ENCODE measurements around the gene ABCE1. TPM values are rescaled to one million over a fixed set of nuclear protein-coding genes. Genes with fewer than 3 reads are reported as not detected.
A peak's percentile ranks its signal among the peaks of the same experiment; 100 is the strongest.

ABCE1 gene
- polyA plus RNA-seq (2012; ENCODE audit: low read depth, missing spikeins) = 50.2 TPM

DNA sequence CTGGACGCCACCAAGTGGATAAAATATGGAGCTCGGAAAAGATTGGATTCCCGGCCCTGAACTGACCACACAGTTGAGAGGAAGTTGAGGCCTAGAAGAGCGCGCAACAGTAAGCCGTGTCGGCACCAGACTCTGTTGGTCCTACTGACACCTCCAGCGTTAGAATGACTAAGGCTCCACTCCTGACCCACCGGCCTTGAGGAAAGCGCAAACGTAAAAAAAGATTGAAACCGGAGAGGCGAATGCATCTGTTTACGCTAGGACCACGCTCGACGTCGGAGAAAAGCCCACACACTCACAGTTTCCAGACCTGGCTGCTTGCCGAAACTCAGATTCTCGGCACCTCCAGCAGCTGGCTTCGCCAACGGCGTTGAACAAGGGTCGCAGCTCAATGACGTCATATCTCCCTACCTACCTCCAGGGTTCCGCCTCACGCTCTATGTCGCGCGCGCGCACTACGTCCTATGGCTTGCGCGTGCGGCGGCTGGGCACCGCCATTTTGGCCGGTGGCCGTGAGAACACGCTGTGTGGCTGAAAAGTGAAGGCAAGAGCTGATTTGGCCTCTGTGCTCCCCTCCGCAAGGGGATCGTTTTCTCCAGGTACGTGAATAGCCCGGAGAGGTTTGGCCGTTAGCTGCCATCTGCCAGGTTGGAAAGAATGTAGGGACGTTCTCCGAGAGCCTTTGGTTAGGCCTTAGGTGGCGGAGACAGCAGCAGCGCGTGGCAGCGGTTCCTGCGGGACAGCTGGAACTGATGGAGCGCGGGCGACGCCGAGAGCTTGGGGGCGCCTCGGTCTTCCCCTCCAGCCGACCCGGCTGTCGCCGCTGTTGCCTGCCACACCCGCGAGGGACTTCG, at the start of gene ABCE1, which contains the start of gene ANAPC10:
Gene ABCE1 (plus strand): TSS at position 491 of the 854 bp plus-strand sequence. CDS start 6,102 bp downstream, outside the sequence.
Gene ANAPC10 (minus strand): TSS at position 376 of the 854 bp plus-strand sequence. CDS start 2,097 bp downstream, outside the sequence.
- DNase-seq (ENCODE audit: insufficient read length, low spot score) = peak; percentile 66
- TF ChIP-seq POU2F2 (IDR thresholded peaks at IDR 0.05; ENCODE audit: low read depth, low read length) = peak; percentile 71; the same call in 1 of the 2 replicates
- TF ChIP-seq POLR2A (IDR thresholded peaks at IDR 0.05; ENCODE audit: low read depth, low read length) = peak; percentile 82
- TF ChIP-seq PAX5 (IDR thresholded peaks at IDR 0.05; ENCODE audit: insufficient read depth, low read length, severe bottlenecking) = peak; percentile 36
- no peak for TF ChIP-seq SPI1 (IDR thresholded peaks at IDR 0.05; ENCODE audit: low read depth, low read length)
- TF ChIP-seq POLR2AphosphoS5 (IDR thresholded peaks at IDR 0.05; ENCODE audit: low read depth, low read length) = peak; percentile 93
- TF ChIP-seq TAF1 (IDR thresholded peaks at IDR 0.05; ENCODE audit: low read depth, low read length) = peak; percentile 81
- FAIRE-seq = peak; percentile 100

DNA sequence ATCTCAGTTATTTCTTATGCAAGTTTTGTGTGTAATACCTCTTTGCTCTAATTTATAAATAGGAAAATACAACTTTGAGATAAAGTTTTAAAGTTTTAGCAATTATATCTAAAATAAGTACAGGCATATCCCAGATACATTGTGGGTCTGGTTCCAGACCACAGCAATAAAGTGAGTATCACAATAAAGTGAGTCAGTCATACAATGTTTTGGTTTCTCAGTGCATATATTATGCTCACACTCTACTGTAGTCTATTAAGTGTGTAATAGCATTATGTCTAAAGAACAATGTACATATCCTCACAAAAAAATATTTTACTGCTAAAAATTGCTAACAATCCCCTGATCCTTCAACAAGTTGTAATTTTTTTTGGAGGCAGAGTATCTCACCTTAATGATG, 49.3 kb upstream of the ABCE1 start:
- DNase-seq (ENCODE audit: insufficient read length, low spot score) (no peak), FAIRE-seq (no peak)
- TF ChIP-seq TAF1 (IDR thresholded peaks at IDR 0.05; ENCODE audit: low read depth, low read length) = no peak
- no peak for TF ChIP-seq PAX5 (IDR thresholded peaks at IDR 0.05; ENCODE audit: insufficient read depth, low read length, severe bottlenecking)
- no peak for TF ChIP-seq POLR2AphosphoS5 (IDR thresholded peaks at IDR 0.05; ENCODE audit: low read depth, low read length)
- TF ChIP-seq POLR2A (IDR thresholded peaks at IDR 0.05; ENCODE audit: low read depth, low read length) = no peak
- TF ChIP-seq SPI1 (IDR thresholded peaks at IDR 0.05; ENCODE audit: low read depth, low read length) = no peak
- no peak for TF ChIP-seq POU2F2 (IDR thresholded peaks at IDR 0.05; ENCODE audit: low read depth, low read length)

DNA sequence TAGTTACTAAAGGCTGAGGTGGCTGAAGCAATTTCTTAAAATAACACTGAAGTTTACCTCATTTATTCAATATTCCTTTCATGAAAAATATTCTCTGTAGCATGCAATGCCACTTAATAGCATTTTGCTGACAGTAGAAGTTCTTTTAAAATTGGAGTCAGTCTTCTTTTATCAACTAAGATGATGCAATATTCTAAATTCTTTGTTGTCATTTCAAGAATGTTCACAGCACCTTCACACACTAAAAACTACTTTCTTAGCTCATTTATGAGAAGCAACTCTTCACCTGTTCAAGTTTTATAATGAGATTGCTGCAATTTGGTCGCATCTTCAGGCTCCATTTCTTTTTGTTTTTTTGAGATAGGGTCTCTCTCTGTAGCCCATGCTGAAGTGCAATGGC, 48.9 kb upstream of the ABCE1 start:
- no peak for TF ChIP-seq POLR2AphosphoS5 (IDR thresholded peaks at IDR 0.05; ENCODE audit: low read depth, low read length)
- TF ChIP-seq POLR2A (IDR thresholded peaks at IDR 0.05; ENCODE audit: low read depth, low read length) = no peak
- no peak for TF ChIP-seq SPI1 (IDR thresholded peaks at IDR 0.05; ENCODE audit: low read depth, low read length)
- TF ChIP-seq TAF1 (IDR thresholded peaks at IDR 0.05; ENCODE audit: low read depth, low read length) = no peak
- no peak for TF ChIP-seq POU2F2 (IDR thresholded peaks at IDR 0.05; ENCODE audit: low read depth, low read length)
- TF ChIP-seq PAX5 (IDR thresholded peaks at IDR 0.05; ENCODE audit: insufficient read depth, low read length, severe bottlenecking) = no peak
- no peak for DNase-seq (ENCODE audit: insufficient read length, low spot score)
- FAIRE-seq = no peak

DNA sequence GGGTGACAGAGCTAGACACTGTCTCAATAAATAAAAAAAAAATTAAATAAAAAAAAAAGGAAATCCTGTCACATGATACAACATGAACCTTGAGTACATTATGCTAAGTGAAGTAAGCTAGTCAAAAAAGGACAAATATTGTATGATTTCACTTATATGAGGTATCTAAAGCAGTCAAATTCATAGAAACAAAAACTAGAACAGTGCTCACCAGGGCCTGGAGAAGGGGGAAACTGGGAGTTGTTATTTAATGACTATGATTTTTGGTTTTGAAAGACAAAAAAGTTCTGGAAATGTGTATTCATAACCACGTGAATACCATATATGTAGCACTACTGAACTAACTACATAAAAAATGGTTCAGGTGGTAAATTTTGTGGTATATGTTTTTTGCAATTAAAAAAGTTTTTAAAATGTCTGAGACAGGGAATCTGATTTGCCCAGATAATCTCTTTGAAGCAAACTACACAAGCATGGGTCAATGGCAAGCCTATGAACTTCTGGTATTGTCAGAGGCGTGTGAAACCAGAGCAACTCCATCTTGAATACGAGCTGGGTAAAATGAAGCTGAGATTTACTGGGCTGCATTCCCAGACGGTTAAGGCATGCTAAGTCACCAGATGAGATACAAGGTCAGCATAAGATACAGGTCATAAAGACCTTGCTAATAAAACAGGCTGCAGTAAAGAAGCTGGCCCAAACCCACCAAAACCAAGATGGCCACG, 42.4 kb upstream of the ABCE1 start:
- TF ChIP-seq PAX5 (IDR thresholded peaks at IDR 0.05; ENCODE audit: insufficient read depth, low read length, severe bottlenecking) (no peak), TAF1 (IDR thresholded peaks at IDR 0.05; ENCODE audit: low read depth, low read length) (no peak), POLR2AphosphoS5 (IDR thresholded peaks at IDR 0.05; ENCODE audit: low read depth, low read length) (no peak), POLR2A (IDR thresholded peaks at IDR 0.05; ENCODE audit: low read depth, low read length) (no peak), SPI1 (IDR thresholded peaks at IDR 0.05; ENCODE audit: low read depth, low read length) (no peak), POU2F2 (IDR thresholded peaks at IDR 0.05; ENCODE audit: low read depth, low read length) (no peak)
- DNase-seq (ENCODE audit: insufficient read length, low spot score) (no peak), FAIRE-seq (no peak)

DNA sequence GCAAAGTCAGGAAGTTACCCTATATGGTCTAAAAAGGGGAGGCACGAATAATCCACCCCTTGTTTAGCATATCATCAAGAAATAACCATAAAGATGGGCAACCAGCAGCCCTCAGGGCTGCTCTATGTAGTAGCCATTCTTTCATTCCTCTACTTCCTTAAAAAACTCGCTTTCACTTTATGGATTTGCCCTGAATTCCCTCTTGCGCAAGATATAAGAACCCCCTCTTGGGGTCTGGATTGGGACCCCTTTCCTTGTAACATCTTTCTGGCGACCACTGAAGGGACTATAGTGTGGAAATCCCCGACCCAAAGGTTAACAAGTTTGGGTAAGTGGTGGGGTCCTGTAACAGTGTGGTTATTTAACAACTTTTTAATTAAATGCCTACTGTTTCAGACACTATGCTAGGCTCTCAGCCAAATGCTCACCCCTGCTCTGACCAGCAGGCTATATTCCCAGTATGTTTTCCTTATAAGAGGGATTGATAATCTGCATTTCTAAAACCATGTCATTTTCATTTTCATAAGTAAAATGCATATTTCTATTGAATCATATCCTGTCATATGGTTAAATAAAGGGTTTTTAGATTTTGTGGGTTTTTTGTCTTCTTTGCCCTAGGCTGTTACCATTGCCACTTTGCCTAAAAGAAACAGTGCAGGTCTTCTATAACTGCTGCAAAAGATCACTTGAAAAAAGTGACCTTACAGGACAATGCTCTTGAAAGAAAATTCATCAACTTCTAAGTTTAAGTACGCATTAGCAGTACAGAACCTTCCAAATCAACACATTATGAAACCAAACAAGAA, 41.6 kb upstream of the ABCE1 start:
- FAIRE-seq (no peak), DNase-seq (ENCODE audit: insufficient read length, low spot score) (no peak)
- TF ChIP-seq POU2F2 (IDR thresholded peaks at IDR 0.05; ENCODE audit: low read depth, low read length) = no peak
- TF ChIP-seq POLR2AphosphoS5 (IDR thresholded peaks at IDR 0.05; ENCODE audit: low read depth, low read length) = no peak
- no peak for TF ChIP-seq PAX5 (IDR thresholded peaks at IDR 0.05; ENCODE audit: insufficient read depth, low read length, severe bottlenecking)
- no peak for TF ChIP-seq POLR2A (IDR thresholded peaks at IDR 0.05; ENCODE audit: low read depth, low read length)
- TF ChIP-seq SPI1 (IDR thresholded peaks at IDR 0.05; ENCODE audit: low read depth, low read length) = no peak
- TF ChIP-seq TAF1 (IDR thresholded peaks at IDR 0.05; ENCODE audit: low read depth, low read length) = no peak

DNA sequence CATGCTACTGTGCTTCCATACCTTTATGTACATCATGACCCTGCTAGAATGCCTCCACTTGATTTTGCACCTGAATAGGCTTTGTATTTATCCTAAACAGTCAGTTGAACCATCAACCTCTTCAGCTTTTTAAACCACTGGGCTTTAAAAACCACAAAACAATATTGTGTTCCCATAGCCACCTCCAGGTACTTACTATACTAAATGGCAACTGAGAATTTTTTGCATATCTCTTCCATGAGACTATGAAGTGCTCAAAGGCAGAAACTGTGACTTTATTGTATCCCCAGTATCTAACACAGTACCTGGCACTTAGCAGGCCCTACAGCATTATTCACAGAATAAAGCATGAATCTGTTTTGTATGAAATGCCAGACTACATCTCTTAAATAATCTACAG, 39.9 kb upstream of the ABCE1 start:
- DNase-seq (ENCODE audit: insufficient read length, low spot score) (no peak), FAIRE-seq (no peak)
- TF ChIP-seq POLR2A (IDR thresholded peaks at IDR 0.05; ENCODE audit: low read depth, low read length) = no peak
- TF ChIP-seq TAF1 (IDR thresholded peaks at IDR 0.05; ENCODE audit: low read depth, low read length) = no peak
- no peak for TF ChIP-seq POLR2AphosphoS5 (IDR thresholded peaks at IDR 0.05; ENCODE audit: low read depth, low read length)
- no peak for TF ChIP-seq SPI1 (IDR thresholded peaks at IDR 0.05; ENCODE audit: low read depth, low read length)
- TF ChIP-seq PAX5 (IDR thresholded peaks at IDR 0.05; ENCODE audit: insufficient read depth, low read length, severe bottlenecking) = no peak
- TF ChIP-seq POU2F2 (IDR thresholded peaks at IDR 0.05; ENCODE audit: low read depth, low read length) = no peak

DNA sequence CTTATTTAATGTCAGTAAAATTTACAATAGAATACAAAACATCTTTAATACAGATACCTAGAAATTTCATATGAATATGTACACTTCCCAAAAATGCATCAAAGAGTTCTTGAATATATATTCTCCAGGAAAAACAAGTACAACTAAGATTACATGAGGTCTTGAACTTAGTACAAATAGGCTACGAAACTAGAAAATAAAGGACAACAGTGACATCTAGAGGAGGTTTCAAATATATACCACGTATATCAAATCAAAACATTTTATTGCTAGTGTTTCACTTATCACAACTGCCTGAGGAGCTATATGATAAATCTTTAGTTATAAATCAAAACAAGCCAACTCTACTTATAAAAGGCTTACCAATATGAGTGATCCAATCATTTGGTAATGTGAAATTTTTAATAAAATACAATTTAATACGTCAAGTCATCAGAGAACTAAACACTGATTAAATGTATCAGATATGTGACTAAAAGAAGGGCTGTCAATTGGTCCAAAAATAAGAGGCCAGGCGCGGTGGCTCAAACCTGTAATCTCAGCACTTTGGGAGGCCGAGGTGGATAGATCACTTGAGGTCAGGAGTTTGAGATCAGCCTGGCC, 36.7 kb upstream of the ABCE1 start:
- FAIRE-seq (peak; percentile 56), DNase-seq (ENCODE audit: insufficient read length, low spot score) (no peak)
- TF ChIP-seq SPI1 (IDR thresholded peaks at IDR 0.05; ENCODE audit: low read depth, low read length) = no peak

DNA sequence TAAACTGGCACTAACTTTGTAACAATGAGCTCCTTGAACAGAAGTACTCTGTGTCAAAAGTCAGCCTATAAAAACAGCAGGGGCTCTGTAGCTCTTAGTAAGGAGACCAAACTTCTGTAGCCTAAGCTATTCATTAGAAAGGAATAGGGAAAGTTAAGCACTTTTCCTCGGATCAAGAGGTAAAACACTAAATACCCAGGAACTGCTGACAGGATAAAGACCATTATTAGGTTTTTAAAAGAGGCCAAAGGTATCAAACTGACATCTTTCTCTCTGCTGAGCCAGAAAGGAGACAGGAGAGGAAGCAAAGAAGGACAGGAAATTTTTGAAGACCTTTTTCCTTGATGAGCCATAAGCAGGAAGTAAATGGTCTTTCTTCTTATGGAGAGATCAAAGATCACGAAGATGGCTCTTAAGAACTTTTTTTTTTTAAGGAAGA, 32.0 kb upstream of the ABCE1 start:
- TF ChIP-seq SPI1 (IDR thresholded peaks at IDR 0.05; ENCODE audit: low read depth, low read length) = no peak
- TF ChIP-seq POLR2AphosphoS5 (IDR thresholded peaks at IDR 0.05; ENCODE audit: low read depth, low read length) = no peak
- TF ChIP-seq POLR2A (IDR thresholded peaks at IDR 0.05; ENCODE audit: low read depth, low read length) = no peak
- no peak for TF ChIP-seq TAF1 (IDR thresholded peaks at IDR 0.05; ENCODE audit: low read depth, low read length)
- no peak for TF ChIP-seq PAX5 (IDR thresholded peaks at IDR 0.05; ENCODE audit: insufficient read depth, low read length, severe bottlenecking)
- no peak for TF ChIP-seq POU2F2 (IDR thresholded peaks at IDR 0.05; ENCODE audit: low read depth, low read length)
- DNase-seq (ENCODE audit: insufficient read length, low spot score) = no peak
- no peak for FAIRE-seq
